Body of pancreas (tissue), 4 donors: ENCODE data around the gene PANX3.

Source experiments
- CTCF ChIP-seq, 7 experiments: fragments of 450-650 bp in 4 of 7; fragments of 200-600 bp in 3 of 7; sonication (generic) in 3 of 7; IDR thresholded peaks; one replicate each; pipeline ENCODE4 v1.5.1; 2016 to 2019; ENCODE audit warnings: antibody characterized with exemption in 7 of 7
- POLR2A ChIP-seq, 3 donors: fragments of 450-650 bp; IDR thresholded peaks; one replicate each; pipeline ENCODE4 v1.6.1; 2016; ENCODE audit warnings: antibody characterized with exemption in 3 of 3, mild to moderate bottlenecking in 2 of 3

GRCh38 chr11:124663861-124664260 lies 52.6 kb downstream of the PANX3 start:
- TF ChIP-seq CTCF (IDR thresholded peaks at IDR 0.05) (no peak), POLR2A (IDR thresholded peaks at IDR 0.05) (no peak)
